SK-N-SH (cell line): ENCODE data around the gene TBCD. TPM values are rescaled to one million over a fixed set of nuclear protein-coding genes. Genes with fewer than 3 reads are reported as not detected.

ENCODE experiments used
- CTCF ChIA-PET: fragments of 300-600, 350-600 bp; formaldehyde crosslinking; extraction: SDS; loops from one replicate; lab custom pipeline; 2021; lab: Yijun Ruan, JAX
- POLR2A ChIA-PET: fragments of 350-600 bp; sonication (Branson Sonifier 250); formaldehyde crosslinking; extraction: SDS; loops from one replicate; lab custom pipeline; 2020; ENCODE audit warnings: antibody characterized with exemption, inconsistent platforms; lab: Yijun Ruan, JAX
- DNase-seq: peaks from one replicate; pipeline ENCODE4 v3.0.0; 2012
- H2AFZ ChIP-seq: fragments of 200-600 bp; sonication (generic); 2 replicates; pipeline ENCODE4 v1.8.1; 2016; ENCODE audit warnings: antibody characterized with exemption, mild to moderate bottlenecking, low read depth
- H3F3A ChIP-seq: fragments of 200-600 bp; sonication (generic); replicated peaks from 2 replicates; pipeline ENCODE3; 2016; ENCODE audit warnings: antibody characterized with exemption, mild to moderate bottlenecking; ENCODE audit not compliant: insufficient read depth
- H3K27ac ChIP-seq, 2 experiments: fragments of 200-500 bp in 1 of 2; fragments of 200-600 bp in 1 of 2; sonication (Bioruptor generic) in 1 of 2; sonication (generic), shearing (Covaris generic) in 1 of 2; 2 replicates each; pipeline versions ENCODE4 v1.5.1 to v1.6.1; 2014 to 2016; ENCODE audit warnings: low read depth in 2 of 2, inconsistent platforms in 1 of 2, low read length in 1 of 2, mild to moderate bottlenecking in 1 of 2, mixed read lengths in 1 of 2
- H3K27me3 ChIP-seq: fragments of 200-600 bp; sonication (generic), shearing (Covaris generic); 2 replicates; pipeline ENCODE4 v1.6.1; 2016; ENCODE audit warnings: mixed run types; ENCODE audit not compliant: insufficient read depth
- H3K36me3 ChIP-seq, 2 experiments: fragments of 200-500 bp in 1 of 2; fragments of 200-600 bp in 1 of 2; sonication (Bioruptor generic) in 1 of 2; sonication (generic) in 1 of 2; replicated peaks in 1 of 2; 2 replicates each; pipeline versions ENCODE3 to v1.5.1; 2014 to 2016; ENCODE audit warnings: low read length in 1 of 2, mild to moderate bottlenecking in 1 of 2; ENCODE audit not compliant: insufficient read depth in 2 of 2, control insufficient read depth in 1 of 2
- H3K4me1 ChIP-seq, 2 experiments: fragments of 200-500 bp in 1 of 2; fragments of 200-600 bp in 1 of 2; sonication (Bioruptor generic) in 1 of 2; sonication (generic), shearing (Covaris generic) in 1 of 2; 2 replicates each; pipeline versions ENCODE4 v1.5.1 to v1.6.1; 2014 to 2016; ENCODE audit warnings: low read depth in 1 of 2, low read length in 1 of 2, mixed run types in 1 of 2; ENCODE audit not compliant: insufficient read depth in 2 of 2, control insufficient read depth in 1 of 2
- H3K4me2 ChIP-seq: fragments of 200-600 bp; sonication (generic), shearing (Covaris generic); 2 replicates; pipeline ENCODE4 v1.6.1; 2017; ENCODE audit warnings: mixed run types
- H3K4me3 ChIP-seq, 2 experiments: fragments of 200-500 bp in 1 of 2; fragments of 200-600 bp in 1 of 2; sonication (Bioruptor generic) in 1 of 2; sonication (generic), shearing (Covaris generic) in 1 of 2; 2 replicates each; pipeline versions ENCODE4 v1.5.1 to v1.8.1; 2014 to 2016; ENCODE audit warnings: low read depth in 2 of 2, inconsistent platforms in 1 of 2, low read length in 1 of 2, mild to moderate bottlenecking in 1 of 2, mixed read lengths in 1 of 2, moderate library complexity in 1 of 2
- H3K79me2 ChIP-seq: fragments of 200-600 bp; sonication (generic); 2 replicates; pipeline ENCODE4 v1.8.1; 2017; ENCODE audit warnings: mild to moderate bottlenecking; ENCODE audit not compliant: insufficient read depth
- H3K9ac ChIP-seq: fragments of 200-600 bp; sonication (generic); 2 replicates; pipeline ENCODE4 v1.6.1; 2017; ENCODE audit warnings: mixed run types
- H3K9me2 ChIP-seq: fragments of 200-600 bp; sonication (generic); 2 replicates; pipeline ENCODE4 v1.6.1; 2017; ENCODE audit warnings: mixed run types
- H3K9me3 ChIP-seq: fragments of 200-600 bp; sonication (generic); 2 replicates; pipeline ENCODE4 v1.6.1; 2017; ENCODE audit warnings: mixed run types, mild to moderate bottlenecking, moderate library complexity
- H4K20me1 ChIP-seq: fragments of 200-600 bp; sonication (generic); 2 replicates; pipeline ENCODE4 v1.6.1; 2017; ENCODE audit warnings: mild to moderate bottlenecking, mixed run types; ENCODE audit not compliant: insufficient read depth
- CTCF ChIP-seq: fragments of 200-600 bp; sonication (generic); IDR thresholded peaks from 2 replicates; pipeline ENCODE4 v1.6.1; 2017; ENCODE audit warnings: antibody characterized with exemption, mild to moderate bottlenecking, moderate library complexity
- EP300 ChIP-seq, 2 experiments: IDR thresholded peaks; 2 replicates each; pipeline versions ENCODE4 v1.4.0 to v1.6.1; 2012; ENCODE audit warnings: borderline replicate concordance in 1 of 2, low read depth in 1 of 2, low read length in 1 of 2
- FOXJ3 ChIP-seq: sonication (generic); formaldehyde crosslinking; IDR thresholded peaks from 2 replicates; pipeline ENCODE4 v1.5.1; 2020; ENCODE audit warnings: mild to moderate bottlenecking, missing genetic modification reagents
- GABPA ChIP-seq: IDR thresholded peaks from 2 replicates; pipeline ENCODE4 v1.4.0; 2012; ENCODE audit warnings: low read depth, mild to moderate bottlenecking
- IRF3 ChIP-seq: fragments of 150-350 bp; IDR thresholded peaks from 2 replicates; pipeline ENCODE4 v1.6.1; 2016; ENCODE audit warnings: mild to moderate bottlenecking, low read depth, low read length
- NRF1 ChIP-seq: IDR thresholded peaks from 2 replicates; pipeline ENCODE4 v1.6.1; 2012; ENCODE audit warnings: low read depth, mild to moderate bottlenecking, low read length
- RAD21 ChIP-seq: IDR thresholded peaks from 2 replicates; pipeline ENCODE4 v1.6.1; 2012; ENCODE audit warnings: mild to moderate bottlenecking, low read length
- RCOR1 ChIP-seq: fragments of 150-350 bp; IDR thresholded peaks from 2 replicates; pipeline ENCODE4 v1.6.1; 2017; ENCODE audit warnings: antibody characterized with exemption, low read length
- RFX5 ChIP-seq: IDR thresholded peaks from 2 replicates; pipeline ENCODE4 v1.6.1; 2012; ENCODE audit warnings: mild to moderate bottlenecking, improper control_type of control experiment, low read length
- SIN3A ChIP-seq: IDR thresholded peaks from 2 replicates; pipeline ENCODE4 v1.6.1; 2012; ENCODE audit warnings: low read depth, mild to moderate bottlenecking, low read length, moderate library complexity, borderline replicate concordance
- SMC3 ChIP-seq: IDR thresholded peaks from 2 replicates; pipeline ENCODE4 v1.6.1; 2012; ENCODE audit warnings: low read depth, low read length, improper control_type of control experiment
- TEAD4 ChIP-seq: IDR thresholded peaks from 2 replicates; pipeline ENCODE4 v1.4.0; 2012; ENCODE audit warnings: mild to moderate bottlenecking, borderline replicate concordance; ENCODE audit not compliant: insufficient read depth
- USF1 ChIP-seq: IDR thresholded peaks from 2 replicates; pipeline ENCODE4 v1.4.0; 2012; ENCODE audit warnings: low read depth, borderline replicate concordance
- YY1 ChIP-seq: IDR thresholded peaks from 2 replicates; pipeline ENCODE4 v1.4.0; 2012; ENCODE audit warnings: low read depth, mild to moderate bottlenecking
- ZBTB33 ChIP-seq: IDR thresholded peaks from 2 replicates; pipeline ENCODE4 v1.4.0; 2012; ENCODE audit warnings: low read depth, borderline replicate concordance
- WGBS: methylation state at CpG from one replicate; pipeline ENCODE4 v1.1.6; 2017; ENCODE audit warnings: low lambda C conversion rate; 5-methylcytosine and 5-hydroxymethylcytosine counted together
- polyA plus RNA-seq, 3 experiments: library from polyadenylated mRNA; depleted of rRNA; stranded (reverse); fragments of >200 nt; gene quantifications; 2 replicates each; pipeline ENCODE4 v1.2.3, GENCODE V29; 2012

TBCD gene
- polyA plus RNA-seq, 1 of the 3 experiments (the other 2 are of a cell fraction) = 107 TPM

GRCh38 chr17:82873521-82873920, 121.7 kb downstream of the TBCD start (continued):
- TF ChIP-seq TEAD4 (no peak), USF1 (no peak), RCOR1 (no peak)

GRCh38 chr17:82874011-82874835, 122.4 kb downstream of the TBCD start:
- ChIA-PET CTCF (interaction anchor here (2.8 to 4.0 kb wide), 2 partner anchors 18 to 92 kb away, joined by 14 to 15 read pairs; no protein-coding TSS in a partner anchor), POLR2A (no interaction called here)
- Histone ChIP-seq H3K9me3 (no peaks in the 10 kb centered on the region), H3K79me2 (peaks cover 13% of the 10 kb centered on the region; the same call in 1 of the 2 replicates), H3K4me1 (peaks cover 0 to 2% of the 10 kb centered on the region in 2 experiments; a peak in 1 of 4 replicates), H3F3A (peaks cover 8% of the 10 kb centered on the region), H3K9me2 (no peaks in the 10 kb centered on the region), H3K4me2 (no peak overlapping the region), H3K4me3 (no peak overlapping the region), H3K27ac (no peak overlapping the region), H4K20me1 (no peaks in the 10 kb centered on the region), H3K9ac (no peak overlapping the region), H3K36me3 (peaks cover 0 to 23% of the 10 kb centered on the region in 2 experiments), H3K27me3 (no peaks in the 10 kb centered on the region), H2AFZ (no peak overlapping the region)
- TF ChIP-seq FOXJ3 = no peak
- no peak for TF ChIP-seq EP300 (IDR thresholded peaks at IDR 0.05; ENCODE audit: borderline replicate concordance in 1 of 2, low read depth in 1 of 2, low read length in 1 of 2)
- no peak for TF ChIP-seq RCOR1
- no peak for TF ChIP-seq NRF1
- TF ChIP-seq RFX5 = no peak
- TF ChIP-seq IRF3 = no peak
- TF ChIP-seq RAD21 = no peak
- TF ChIP-seq YY1 = no peak
- TF ChIP-seq CTCF = no peak
- no peak for TF ChIP-seq GABPA
- no peak for TF ChIP-seq ZBTB33
- TF ChIP-seq TEAD4 = no peak
- no peak for TF ChIP-seq USF1
- TF ChIP-seq SMC3 = no peak
- no peak for TF ChIP-seq SIN3A
- DNase-seq = no peak
- 92% methylated on average over 23 of the region's 34 CpGs for WGBS
